ENCODE results near the gene KRT39.
"Not testable (repeated sequence)": the region's sequence is repeated elsewhere in the genome, so short reads cannot be mapped to it uniquely, and the experiment has no call there.

The KRT39 gene

DNA sequence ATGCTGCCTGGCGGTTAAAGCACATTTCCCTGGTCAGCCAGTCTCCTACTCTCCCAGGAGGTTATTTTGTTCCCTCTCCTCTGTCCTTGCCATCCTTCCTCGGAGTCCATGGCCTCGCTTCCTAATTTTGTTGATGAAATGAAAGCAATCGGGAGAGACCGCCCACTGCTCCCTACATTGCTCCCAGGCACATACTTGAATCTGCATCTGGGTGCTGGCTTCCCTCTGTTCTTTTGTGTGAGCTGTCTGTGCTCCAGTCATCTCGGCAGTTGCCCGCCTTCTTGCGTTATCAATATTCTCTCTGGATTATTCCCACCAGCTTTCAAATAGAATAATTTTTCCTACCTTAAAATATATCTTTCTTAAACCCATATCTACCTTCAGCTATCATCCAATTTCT is 40.4 kb downstream of the KRT39 start:
- CTCF ChIA-PET: interaction anchor here (0.6 kb wide), 1 partner anchor 999 kb away, joined by 3 read pairs; the partner anchor contains the start of gene ORMDL3
- POLR2A ChIA-PET: no interaction called here
- DNase-seq (ENCODE audit: extremely low spot score): no peak
- TF ChIP-seq ARNT (IDR thresholded peaks at IDR 0.05) (no peak), LEF1 (IDR thresholded peaks at IDR 0.05; ENCODE audit: borderline replicate concordance) (no peak)

DNA sequence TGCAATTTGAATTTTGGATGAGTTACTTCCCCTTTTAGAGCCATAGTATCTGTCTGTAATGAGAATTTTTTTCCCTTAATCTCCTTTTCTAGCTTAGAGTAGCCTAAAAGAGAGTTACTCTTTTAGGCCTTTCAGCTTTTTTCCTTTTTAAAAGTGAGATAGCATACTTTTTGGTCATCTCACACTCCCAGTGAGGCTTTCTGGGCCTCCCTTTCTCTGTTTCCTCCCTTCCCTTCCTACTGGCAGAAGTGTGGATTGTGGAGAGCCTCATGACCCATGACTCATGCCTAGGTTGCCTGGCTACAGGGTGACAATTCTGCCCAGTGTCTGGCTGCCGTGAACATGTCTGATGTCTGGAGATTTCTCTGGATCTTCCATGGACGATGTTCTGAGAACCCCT is 44.5 kb downstream of the KRT39 start:
- POLR2A ChIA-PET: no interaction called here
- DNase-seq (ENCODE audit: extremely low spot score): no peak
- TF ChIP-seq FOXA1 (IDR thresholded peaks at IDR 0.05): no peak
- no peak for TF ChIP-seq FOXK2 (IDR thresholded peaks at IDR 0.05)
- TF ChIP-seq CTBP1 (IDR thresholded peaks at IDR 0.05; ENCODE audit: borderline replicate concordance): no peak
- TF ChIP-seq, protein P1, sequence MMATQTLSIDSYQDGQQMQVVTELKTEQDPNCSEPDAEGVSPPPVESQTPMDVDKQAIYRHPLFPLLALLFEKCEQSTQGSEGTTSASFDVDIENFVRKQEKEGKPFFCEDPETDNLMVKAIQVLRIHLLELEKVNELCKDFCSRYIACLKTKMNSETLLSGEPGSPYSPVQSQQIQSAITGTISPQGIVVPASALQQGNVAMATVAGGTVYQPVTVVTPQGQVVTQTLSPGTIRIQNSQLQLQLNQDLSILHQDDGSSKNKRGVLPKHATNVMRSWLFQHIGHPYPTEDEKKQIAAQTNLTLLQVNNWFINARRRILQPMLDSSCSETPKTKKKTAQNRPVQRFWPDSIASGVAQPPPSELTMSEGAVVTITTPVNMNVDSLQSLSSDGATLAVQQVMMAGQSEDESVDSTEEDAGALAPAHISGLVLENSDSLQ (IDR thresholded peaks at IDR 0.05): no peak
- no peak for TF ChIP-seq SUZ12 (IDR thresholded peaks at IDR 0.05)
- no peak for TF ChIP-seq L3MBTL2 (conservative IDR thresholded peaks at IDR 0.05)
- no peak for TF ChIP-seq ELF4 (IDR thresholded peaks at IDR 0.05)
- TF ChIP-seq NFRKB (IDR thresholded peaks at IDR 0.05): no peak
- no peak for TF ChIP-seq LEF1 (IDR thresholded peaks at IDR 0.05; ENCODE audit: borderline replicate concordance)
- CTCF ChIA-PET: interaction anchor here (0.5 kb wide), 1 partner anchor 139 kb away, joined by 3 read pairs; no protein-coding TSS in a partner anchor

DNA sequence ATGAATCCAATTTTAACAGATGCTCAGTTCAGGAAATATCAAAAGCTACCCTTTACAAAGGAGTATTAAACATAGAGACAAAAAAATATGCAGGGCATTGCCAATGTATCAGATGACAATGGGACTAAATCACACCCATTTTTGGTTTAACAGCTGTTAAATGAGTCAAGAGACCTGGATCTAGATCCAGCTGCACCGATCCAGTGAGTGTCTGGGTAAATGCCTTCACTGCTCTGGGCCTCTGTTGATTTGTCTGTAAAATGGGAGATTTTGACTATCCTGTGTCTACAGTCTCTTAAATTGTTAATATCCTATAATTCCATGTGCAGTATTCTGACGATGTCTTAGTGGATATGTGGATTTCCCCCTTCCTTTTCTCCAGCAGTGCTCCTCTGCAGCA is 45.7 kb downstream of the KRT39 start:
- TF ChIP-seq FOXA1 (IDR thresholded peaks at IDR 0.05) (no peak), ZNF384 (IDR thresholded peaks at IDR 0.05) (no peak), SP1 (IDR thresholded peaks at IDR 0.05) (no peak), ELF4 (IDR thresholded peaks at IDR 0.05) (no peak), BHLHE40 (IDR thresholded peaks at IDR 0.05; ENCODE audit: borderline replicate concordance) (no peak)
- CTCF ChIA-PET: no interaction called here
- DNase-seq (ENCODE audit: extremely low spot score): no peak
- POLR2A ChIA-PET: no interaction called here

DNA sequence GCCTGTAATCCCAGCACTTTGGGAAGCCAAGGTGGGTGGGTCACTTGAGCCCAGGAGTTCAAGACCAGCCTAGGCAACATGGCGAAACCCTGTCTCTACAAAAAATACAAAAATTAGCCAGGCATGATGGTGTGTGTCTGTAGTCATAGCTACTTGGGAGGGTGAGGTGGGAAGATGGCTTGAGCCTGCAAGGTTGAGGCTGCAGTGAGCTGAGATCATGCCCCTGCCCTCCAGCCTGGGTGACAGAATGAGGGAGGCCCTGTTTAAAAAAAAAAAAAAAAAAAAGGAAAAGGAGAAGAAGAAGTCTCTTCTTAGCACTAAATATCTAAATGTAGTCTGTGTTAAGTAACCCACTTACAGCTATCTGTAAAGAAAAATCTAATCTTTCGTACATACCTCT is 49.6 kb downstream of the KRT39 start:
- POLR2A ChIA-PET; CTCF ChIA-PET; DNase-seq (ENCODE audit: extremely low spot score): not testable (repeated sequence)

DNA sequence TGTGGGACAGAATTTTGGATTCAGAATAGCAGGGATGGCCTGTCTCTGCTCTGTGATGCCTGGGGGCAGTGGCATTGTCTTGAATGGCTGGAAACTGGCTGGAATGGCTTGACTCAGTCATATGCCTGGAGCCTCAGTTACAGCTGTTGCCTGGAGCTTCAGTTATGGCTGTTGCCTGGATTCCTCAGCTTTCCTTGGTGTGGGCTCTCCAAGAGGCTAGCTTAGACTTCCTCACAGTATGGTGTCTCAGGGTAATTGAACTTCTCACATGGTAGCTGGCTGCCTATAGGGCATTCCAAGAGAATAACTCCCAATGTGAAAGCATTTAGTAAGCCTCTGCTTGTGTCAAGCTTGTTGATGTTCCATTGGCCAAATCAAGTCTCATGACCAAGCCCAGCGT is 50.4 kb downstream of the KRT39 start:
- no peak for DNase-seq (ENCODE audit: extremely low spot score)
- CTCF ChIA-PET: interaction anchor here (1.0 kb wide), 1 partner anchor 406 kb away, joined by 3 read pairs; no protein-coding TSS in a partner anchor
- POLR2A ChIA-PET: no interaction called here
- TF ChIP-seq ELF4 (IDR thresholded peaks at IDR 0.05): no peak

DNA sequence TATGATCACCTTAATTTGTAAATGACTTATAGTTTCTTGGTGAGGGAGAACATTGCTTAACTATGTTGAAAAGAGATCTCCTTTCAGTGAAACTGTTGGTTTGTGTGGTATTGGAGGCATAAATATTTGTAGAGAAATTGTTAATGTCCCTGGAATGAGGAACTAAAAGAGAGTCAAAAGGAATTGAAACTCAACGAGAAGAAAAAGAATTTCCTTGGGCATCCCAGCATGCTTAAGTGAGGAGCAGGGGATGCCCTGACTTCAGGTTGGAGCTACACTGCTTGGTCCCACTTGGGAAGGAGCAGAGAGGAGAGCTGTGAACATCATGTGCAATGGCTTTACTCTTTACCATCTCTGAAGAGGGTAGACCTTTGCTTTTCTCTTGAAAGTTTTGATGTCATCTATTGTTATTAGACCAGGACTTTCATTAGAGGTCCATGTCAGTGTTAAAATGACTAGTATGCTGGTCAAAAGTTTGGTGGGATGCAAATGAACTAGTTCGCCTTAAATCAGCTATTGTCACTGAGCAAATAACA is 51.0 kb downstream of the KRT39 start:
- no peak for TF ChIP-seq FOXM1 (IDR thresholded peaks at IDR 0.05; ENCODE audit: borderline replicate concordance)
- no peak for TF ChIP-seq ZNF384 (IDR thresholded peaks at IDR 0.05)
- no peak for TF ChIP-seq TARDBP (IDR thresholded peaks at IDR 0.05)
- no peak for TF ChIP-seq SP1 (IDR thresholded peaks at IDR 0.05)
- TF ChIP-seq FOXK2 (IDR thresholded peaks at IDR 0.05): no peak
- TF ChIP-seq ARNT (IDR thresholded peaks at IDR 0.05): no peak
- no peak for TF ChIP-seq ELF4 (IDR thresholded peaks at IDR 0.05)
- TF ChIP-seq BHLHE40 (IDR thresholded peaks at IDR 0.05; ENCODE audit: borderline replicate concordance): no peak
- TF ChIP-seq NFRKB (IDR thresholded peaks at IDR 0.05): no peak
- TF ChIP-seq CTBP1 (IDR thresholded peaks at IDR 0.05; ENCODE audit: borderline replicate concordance): no peak
- TF ChIP-seq L3MBTL2 (conservative IDR thresholded peaks at IDR 0.05): no peak
- TF ChIP-seq, protein P1 (IDR thresholded peaks at IDR 0.05): no peak
- no peak for TF ChIP-seq HDGF (IDR thresholded peaks at IDR 0.05; ENCODE audit: borderline replicate concordance)
- no peak for TF ChIP-seq LEF1 (IDR thresholded peaks at IDR 0.05; ENCODE audit: borderline replicate concordance)
- no peak for TF ChIP-seq SUZ12 (IDR thresholded peaks at IDR 0.05)
- TF ChIP-seq FOXA1 (IDR thresholded peaks at IDR 0.05): no peak
- DNase-seq (ENCODE audit: extremely low spot score): no peak
- POLR2A ChIA-PET: no interaction called here
- CTCF ChIA-PET: interaction anchor here (1.0 kb wide), 1 partner anchor 407 kb away, joined by 3 read pairs; no protein-coding TSS in a partner anchor

DNA sequence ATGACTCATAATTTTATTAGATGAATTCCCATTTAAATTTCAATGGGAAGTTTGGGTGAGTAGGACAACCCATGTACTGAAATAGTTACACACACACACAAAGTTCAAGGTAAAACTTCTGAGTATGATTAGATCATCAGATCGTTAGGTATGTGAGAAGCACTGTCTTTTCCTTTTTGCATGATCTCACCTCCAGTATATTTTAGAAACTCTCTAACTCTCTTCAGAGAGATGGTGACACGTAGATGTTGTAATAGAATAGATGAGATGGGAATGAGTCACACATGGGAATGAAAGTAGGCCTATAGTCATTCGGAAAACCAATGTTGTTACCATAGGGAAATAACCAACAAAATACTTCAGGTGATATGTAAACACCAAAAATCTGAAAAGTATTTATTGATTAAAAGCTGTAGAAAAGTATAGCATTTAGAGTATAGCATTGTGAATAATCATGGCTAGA is 51.5 kb downstream of the KRT39 start:
- POLR2A ChIA-PET: no interaction called here
- TF ChIP-seq SUZ12 (IDR thresholded peaks at IDR 0.05): no peak
- no peak for TF ChIP-seq HDGF (IDR thresholded peaks at IDR 0.05; ENCODE audit: borderline replicate concordance)
- no peak for TF ChIP-seq FOXA1 (IDR thresholded peaks at IDR 0.05)
- TF ChIP-seq, protein P1 (IDR thresholded peaks at IDR 0.05): no peak
- no peak for TF ChIP-seq BHLHE40 (IDR thresholded peaks at IDR 0.05; ENCODE audit: borderline replicate concordance)
- TF ChIP-seq FOXM1 (IDR thresholded peaks at IDR 0.05; ENCODE audit: borderline replicate concordance): no peak
- TF ChIP-seq LEF1 (IDR thresholded peaks at IDR 0.05; ENCODE audit: borderline replicate concordance): no peak
- TF ChIP-seq CTBP1 (IDR thresholded peaks at IDR 0.05; ENCODE audit: borderline replicate concordance): no peak
- no peak for TF ChIP-seq ARNT (IDR thresholded peaks at IDR 0.05)
- no peak for TF ChIP-seq SP1 (IDR thresholded peaks at IDR 0.05)
- TF ChIP-seq NFRKB (IDR thresholded peaks at IDR 0.05): no peak
- no peak for TF ChIP-seq ELF4 (IDR thresholded peaks at IDR 0.05)
- TF ChIP-seq FOXK2 (IDR thresholded peaks at IDR 0.05): no peak
- no peak for TF ChIP-seq L3MBTL2 (conservative IDR thresholded peaks at IDR 0.05)
- CTCF ChIA-PET: no interaction called here
- no peak for DNase-seq (ENCODE audit: extremely low spot score)

Data from HEK293T (cell line).